CD8-positive, alpha-beta memory T cell (primary cell): ENCODE results near the gene NRARP. TPM values are rescaled to one million over a fixed set of nuclear protein-coding genes. Genes with fewer than 3 reads are reported as not detected.
A peak's percentile ranks its signal among the peaks of the same experiment; 100 is the strongest.
"Not testable (repeated sequence)": the region's sequence is repeated elsewhere in the genome, so short reads cannot be mapped to it uniquely, and the experiment has no call there.

ENCODE experiments used
- CTCF ChIA-PET: fragments of 350-600 bp; sonication (Branson Sonifier 250); formaldehyde crosslinking; loops from one replicate; lab custom pipeline; 2021; ENCODE audit warnings: antibody characterized with exemption; lab: Charles Lee
- POLR2A ChIA-PET: fragments of 350-600 bp; sonication (Branson Sonifier 250); formaldehyde crosslinking; loops from one replicate; lab custom pipeline; 2021; ENCODE audit warnings: antibody characterized with exemption; lab: Charles Lee
- DNase-seq, 5 donors: peaks; one replicate each; pipeline versions ENCODE4 v3.0.0 to v3.0.0-alpha.2; 2020 to 2022; ENCODE audit warnings: mixed read lengths in 1 of 5
- H3K27ac ChIP-seq: one replicate; pipeline ENCODE4 v1.7.0; 2013; ENCODE audit warnings: low read depth, mild to moderate bottlenecking, low read length, moderate library complexity
- H3K27me3 ChIP-seq: 2 replicates; pipeline ENCODE4 v1.7.0; 2013; ENCODE audit warnings: low read length, mild to moderate bottlenecking; ENCODE audit not compliant: insufficient read depth, poor library complexity, severe bottlenecking
- H3K36me3 ChIP-seq: 2 replicates; pipeline ENCODE4 v1.7.0; 2013; ENCODE audit warnings: mild to moderate bottlenecking, low read length, moderate library complexity; ENCODE audit not compliant: insufficient read depth
- H3K4me1 ChIP-seq: 2 replicates; pipeline ENCODE4 v1.7.0; 2013; ENCODE audit warnings: mild to moderate bottlenecking, low read length, moderate library complexity; ENCODE audit not compliant: insufficient read depth
- H3K4me3 ChIP-seq: 2 replicates; pipeline ENCODE4 v1.7.0; 2013; ENCODE audit warnings: mild to moderate bottlenecking, low read length
- H3K9me3 ChIP-seq: 2 replicates; pipeline ENCODE4 v1.7.0; 2013; ENCODE audit warnings: mild to moderate bottlenecking, low read length
- H3K27ac Mint-ChIP-seq, 8 donors: one replicate each; pipeline ENCODE4 v1.8.0; 2020 to 2021; ENCODE audit warnings: mixed read lengths in 8 of 8, mild to moderate bottlenecking in 6 of 8, inconsistent platforms in 3 of 8, moderate library complexity in 3 of 8
- H3K27me3 Mint-ChIP-seq, 2 donors: one replicate each; pipeline ENCODE4 v1.8.0; 2020 to 2021; ENCODE audit warnings: mixed read lengths in 2 of 2, mild to moderate bottlenecking in 1 of 2, moderate library complexity in 1 of 2
- H3K36me3 Mint-ChIP-seq, 3 donors: one replicate each; pipeline ENCODE4 v1.8.0; 2020 to 2021; ENCODE audit warnings: mixed read lengths in 3 of 3, inconsistent platforms in 1 of 3, mild to moderate bottlenecking in 1 of 3
- H3K4me1 Mint-ChIP-seq, 3 donors: one replicate each; pipeline ENCODE4 v1.8.0; 2020 to 2021; ENCODE audit warnings: mixed read lengths in 3 of 3, inconsistent platforms in 1 of 3, mild to moderate bottlenecking in 1 of 3
- H3K4me3 Mint-ChIP-seq, 7 donors: one replicate each; pipeline ENCODE4 v1.8.0; 2020 to 2021; ENCODE audit warnings: mixed read lengths in 7 of 7, mild to moderate bottlenecking in 6 of 7, moderate library complexity in 4 of 7, inconsistent platforms in 2 of 7
- H3K9me3 Mint-ChIP-seq, 5 donors: one replicate each; pipeline ENCODE4 v1.8.0; 2020 to 2022; ENCODE audit warnings: mixed read lengths in 5 of 5, mild to moderate bottlenecking in 3 of 5, moderate library complexity in 2 of 5, inconsistent platforms in 1 of 5
- polyA plus RNA-seq: library from polyadenylated mRNA; unstranded; fragments of 300-500 nt; fragmentation: Illumina TruSeq; gene quantifications from one replicate; pipeline ENCODE4 v1.2.3, GENCODE V29; 2021
- total RNA-seq, 2 experiments: library from RNA; stranded (reverse); gene quantifications; one replicate each; pipeline ENCODE4 v1.2.3, GENCODE V29; 2021

The NRARP gene
- total and polyA plus RNA-seq, 3 experiments from 2014 or later = 1.9 to 2.3 TPM; not detected in 1

GRCh38 chr9:137266585-137267453, 35.3 kb downstream of the NRARP start:
- H3K9me3 ChIP-seq = no peaks in the 10 kb centered on the region
- Mint-ChIP-seq H3K9me3 (no peaks in the 10 kb centered on the region), H3K27me3 (no peaks in the 10 kb centered on the region), H3K36me3 (peaks cover 5 to 68% (median 14%) of the 10 kb centered on the region in 3 donors), H3K4me3 (no peak overlapping the region), H3K27ac (peak overlapping the region in 1 of 8 donors; percentile 42), H3K4me1 (peaks cover 6 to 11% (median 11%) of the 10 kb centered on the region in 3 donors)
- ChIA-PET POLR2A (interaction anchor here (0.6 kb wide), 1 partner anchor 19 kb away, joined by 3 read pairs; no protein-coding TSS in a partner anchor), CTCF (no interaction called here)
- H3K36me3 ChIP-seq = peaks cover 4% of the 10 kb centered on the region
- H3K4me1 ChIP-seq = peaks cover 9% of the 10 kb centered on the region
- no peak overlapping the region for H3K4me3 ChIP-seq
- no peak overlapping the region for H3K27ac ChIP-seq
- H3K27me3 ChIP-seq = no peaks in the 10 kb centered on the region
- no peak for DNase-seq

- H3K27ac ChIP-seq = no peak overlapping the region
- Mint-ChIP-seq H3K36me3 (peaks cover 5 to 68% (median 13%) of the 10 kb centered on the region in 3 donors), H3K27ac (no peak overlapping the region), H3K27me3 (no peaks in the 10 kb centered on the region), H3K4me1 (peaks cover 4 to 10% (median 7%) of the 10 kb centered on the region in 3 donors), H3K9me3 (no peaks in the 10 kb centered on the region), H3K4me3 (no peak overlapping the region)
- ChIA-PET CTCF (interaction anchor here (1.0 kb wide), 1 partner anchor 29 kb away, joined by 4 read pairs; no protein-coding TSS in a partner anchor), POLR2A (no interaction called here)
- H3K27me3 ChIP-seq = no peaks in the 10 kb centered on the region
- peaks cover 4% of the 10 kb centered on the region for H3K36me3 ChIP-seq
- H3K9me3 ChIP-seq = no peaks in the 10 kb centered on the region
- no peak for DNase-seq
- H3K4me3 ChIP-seq = no peak overlapping the region
- H3K4me1 ChIP-seq = peaks cover 3% of the 10 kb centered on the region
Measured at GRCh38 chr9:137266162-137266527, 35.9 kb downstream of the NRARP start.

GRCh38 chr9:137265496-137266161, 36.4 kb downstream of the NRARP start:
- Histone ChIP-seq H3K4me3 (no peak overlapping the region), H3K27ac (no peak overlapping the region), H3K4me1 (no peaks in the 10 kb centered on the region), H3K27me3 (no peaks in the 10 kb centered on the region), H3K36me3 (peaks cover 4% of the 10 kb centered on the region), H3K9me3 (no peaks in the 10 kb centered on the region)
- Mint-ChIP-seq H3K4me1 (peaks cover 3 to 10% (median 4%) of the 10 kb centered on the region in 3 donors), H3K27ac (no peak overlapping the region), H3K9me3 (no peaks in the 10 kb centered on the region), H3K4me3 (no peak overlapping the region), H3K36me3 (peaks cover 5 to 65% (median 13%) of the 10 kb centered on the region in 3 donors), H3K27me3 (no peaks in the 10 kb centered on the region)
- POLR2A ChIA-PET = no interaction called here
- DNase-seq = no peak
- CTCF ChIA-PET = interaction anchor here (1.0 kb wide), 1 partner anchor 29 kb away, joined by 4 read pairs; no protein-coding TSS in a partner anchor

- no peaks in the 10 kb centered on the region for H3K9me3 Mint-ChIP-seq
- no peak overlapping the region for H3K27ac Mint-ChIP-seq
- ChIA-PET POLR2A (interaction anchor here (0.6 kb wide), 1 partner anchor 24 kb away, joined by 6 read pairs; no protein-coding TSS in a partner anchor), CTCF (no interaction called here)
- H3K4me3 Mint-ChIP-seq = no peak overlapping the region
- DNase-seq = no peak
- Histone ChIP-seq H3K27me3 (no peaks in the 10 kb centered on the region), H3K36me3 (peaks cover 4% of the 10 kb centered on the region), H3K4me1 (no peaks in the 10 kb centered on the region), H3K9me3 (no peaks in the 10 kb centered on the region), H3K27ac (no peak overlapping the region), H3K4me3 (no peak overlapping the region)
- H3K4me1 Mint-ChIP-seq = peaks cover 1 to 10% (median 4%) of the 10 kb centered on the region in 3 donors
- H3K36me3 Mint-ChIP-seq = peaks cover 5 to 60% (median 10%) of the 10 kb centered on the region in 3 donors
- no peaks in the 10 kb centered on the region for H3K27me3 Mint-ChIP-seq
Measured at GRCh38 chr9:137264067-137264466, 38.0 kb downstream of the NRARP start.

GRCh38 chr9:137263506-137263905, 38.6 kb downstream of the NRARP start:
- Histone ChIP-seq H3K4me3 (no peak overlapping the region), H3K4me1 (no peaks in the 10 kb centered on the region), H3K27me3 (no peaks in the 10 kb centered on the region), H3K36me3 (peaks cover 4% of the 10 kb centered on the region), H3K27ac (no peak overlapping the region), H3K9me3 (no peaks in the 10 kb centered on the region)
- no peak for DNase-seq
- no peak overlapping the region for H3K4me3 Mint-ChIP-seq
- peaks cover 1 to 6% (median 4%) of the 10 kb centered on the region in 3 donors for H3K4me1 Mint-ChIP-seq
- no peaks in the 10 kb centered on the region for H3K27me3 Mint-ChIP-seq
- no peak overlapping the region for H3K27ac Mint-ChIP-seq
- ChIA-PET CTCF (no interaction called here), POLR2A (no interaction called here)
- H3K9me3 Mint-ChIP-seq = no peaks in the 10 kb centered on the region
- peaks cover under 1 to 60% (median 7%) of the 10 kb centered on the region in 3 donors for H3K36me3 Mint-ChIP-seq

GRCh38 chr9:137262909-137263285, 39.2 kb downstream of the NRARP start:
- CTCF ChIA-PET = interaction anchor here (0.8 kb wide), 1 partner anchor 135 kb away, joined by 3 read pairs; no protein-coding TSS in a partner anchor
- peaks cover 0 to 58% (median 7%) of the 10 kb centered on the region in 3 donors for H3K36me3 Mint-ChIP-seq
- H3K27ac ChIP-seq = no peak overlapping the region
- no peaks in the 10 kb centered on the region for H3K9me3 Mint-ChIP-seq
- no peak for DNase-seq
- POLR2A ChIA-PET = no interaction called here
- H3K4me3 Mint-ChIP-seq = no peak overlapping the region
- H3K4me3 ChIP-seq = no peak overlapping the region
- H3K36me3 ChIP-seq = peaks cover 4% of the 10 kb centered on the region
- no peaks in the 10 kb centered on the region for H3K9me3 ChIP-seq
- no peak overlapping the region for H3K27ac Mint-ChIP-seq
- no peaks in the 10 kb centered on the region for H3K4me1 ChIP-seq
- H3K4me1 Mint-ChIP-seq = peaks cover 1 to 5% (median 4%) of the 10 kb centered on the region in 3 donors
- H3K27me3 Mint-ChIP-seq = no peaks in the 10 kb centered on the region
- no peaks in the 10 kb centered on the region for H3K27me3 ChIP-seq

GRCh38 chr9:137262173-137262908, 39.7 kb downstream of the NRARP start:
- H3K27me3 Mint-ChIP-seq, H3K27ac Mint-ChIP-seq, DNase-seq, H3K36me3 ChIP-seq, H3K4me3 Mint-ChIP-seq, H3K4me1 ChIP-seq, H3K27me3 ChIP-seq, H3K4me3 ChIP-seq, H3K9me3 Mint-ChIP-seq, POLR2A ChIA-PET, H3K4me1 Mint-ChIP-seq, H3K27ac ChIP-seq, H3K9me3 ChIP-seq: not testable (repeated sequence)
- peaks cover 0 to 54% (median 4%) of the 10 kb centered on the region in 3 donors for H3K36me3 Mint-ChIP-seq
- CTCF ChIA-PET = interaction anchor here (0.8 kb wide), 1 partner anchor 135 kb away, joined by 3 read pairs; no protein-coding TSS in a partner anchor
